ENCODE results near the gene KCNQ1. TPM values are rescaled to one million over a fixed set of nuclear protein-coding genes. Genes with fewer than 3 reads are reported as not detected.

Gene KCNQ1
- total and polyA plus RNA-seq, 2 donors (not counting 1 experiment from before 2014, with no cell fraction given): not detected

DNA sequence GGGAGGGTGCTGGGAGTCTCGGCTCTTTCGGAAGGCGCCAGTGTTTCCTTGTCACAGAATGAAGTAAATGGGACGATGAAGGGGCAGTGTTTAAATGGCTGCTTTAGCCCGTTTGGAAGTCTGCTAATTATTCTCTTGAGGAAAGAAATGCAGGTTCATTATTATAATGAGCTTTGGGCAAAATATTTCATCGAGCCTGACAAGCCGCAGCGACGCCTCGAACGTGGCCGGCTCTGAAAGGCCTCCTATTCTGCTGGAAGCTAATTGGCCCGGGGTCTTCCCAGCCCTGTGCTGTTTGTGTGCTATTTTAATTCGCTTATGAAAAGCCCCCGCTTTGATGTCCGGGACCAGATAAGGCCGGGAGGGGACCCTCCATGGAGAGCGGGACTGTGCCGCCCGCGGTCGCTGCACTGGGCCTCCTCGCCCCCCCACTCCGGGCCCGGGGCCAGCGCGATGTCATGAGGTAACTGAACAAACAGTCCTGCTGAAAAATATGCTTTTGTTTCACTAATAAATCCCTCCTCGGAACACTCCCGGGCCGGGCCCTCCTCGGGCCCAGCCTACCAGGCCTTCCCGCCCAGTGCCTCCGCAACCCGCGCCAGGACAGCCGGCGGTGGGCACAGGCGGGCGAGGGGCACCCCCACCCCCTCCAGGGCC lies 362.3 kb downstream of the KCNQ1 start:
- H3K4me2 ChIP-seq (ENCODE audit: extremely low read depth, insufficient read depth, low read length): no peak overlapping the region
- no peaks in the 10 kb centered on the region for H3K4me1 ChIP-seq (ENCODE audit: control insufficient read depth, extremely low read depth, insufficient read depth, low read length)
- H3K9ac ChIP-seq (ENCODE audit: insufficient read depth, low read length): no peak overlapping the region
- H3K4me3 ChIP-seq (replicated peaks in 1 of 4; ENCODE audit: control extremely low read depth in 1 of 4, insufficient read depth in 1 of 4, low read depth in 3 of 4, low read length in 4 of 4): no peak overlapping the region
- H3K27me3 ChIP-seq (ENCODE audit: control insufficient read depth, insufficient read depth, low read length): peaks cover 20% of the 10 kb centered on the region
- DNase-seq (ENCODE audit: low read depth in 2 of 2): peak; percentile 28 to 41
- H3K36me3 ChIP-seq (ENCODE audit: control insufficient read depth, insufficient read depth, low read length): no peaks in the 10 kb centered on the region
- H3K27ac ChIP-seq (ENCODE audit: insufficient read depth, low read length): no peak overlapping the region
- H4K20me1 ChIP-seq (ENCODE audit: control insufficient read depth, extremely low read depth, insufficient read depth, low read length): no peaks in the 10 kb centered on the region
- no peaks in the 10 kb centered on the region for H3K79me2 ChIP-seq (ENCODE audit: control insufficient read depth, insufficient read depth, low read length)
- TF ChIP-seq EZH2 (IDR thresholded peaks at IDR 0.05; ENCODE audit: low read length, missing control alignments): no peak
- TF ChIP-seq, protein P1, sequence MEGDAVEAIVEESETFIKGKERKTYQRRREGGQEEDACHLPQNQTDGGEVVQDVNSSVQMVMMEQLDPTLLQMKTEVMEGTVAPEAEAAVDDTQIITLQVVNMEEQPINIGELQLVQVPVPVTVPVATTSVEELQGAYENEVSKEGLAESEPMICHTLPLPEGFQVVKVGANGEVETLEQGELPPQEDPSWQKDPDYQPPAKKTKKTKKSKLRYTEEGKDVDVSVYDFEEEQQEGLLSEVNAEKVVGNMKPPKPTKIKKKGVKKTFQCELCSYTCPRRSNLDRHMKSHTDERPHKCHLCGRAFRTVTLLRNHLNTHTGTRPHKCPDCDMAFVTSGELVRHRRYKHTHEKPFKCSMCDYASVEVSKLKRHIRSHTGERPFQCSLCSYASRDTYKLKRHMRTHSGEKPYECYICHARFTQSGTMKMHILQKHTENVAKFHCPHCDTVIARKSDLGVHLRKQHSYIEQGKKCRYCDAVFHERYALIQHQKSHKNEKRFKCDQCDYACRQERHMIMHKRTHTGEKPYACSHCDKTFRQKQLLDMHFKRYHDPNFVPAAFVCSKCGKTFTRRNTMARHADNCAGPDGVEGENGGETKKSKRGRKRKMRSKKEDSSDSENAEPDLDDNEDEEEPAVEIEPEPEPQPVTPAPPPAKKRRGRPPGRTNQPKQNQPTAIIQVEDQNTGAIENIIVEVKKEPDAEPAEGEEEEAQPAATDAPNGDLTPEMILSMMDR (conservative IDR thresholded peaks at IDR 0.05 in 1 of 2, IDR thresholded peaks at IDR 0.05 in 1 of 2; ENCODE audit: low read depth in 1 of 2, low read length in 2 of 2): no peak
- no peaks in the 10 kb centered on the region for H3K9me3 ChIP-seq (ENCODE audit: control insufficient read depth, insufficient read depth, low read depth, low read length)
- no peak overlapping the region for H2AFZ ChIP-seq (ENCODE audit: low read length)

DNA sequence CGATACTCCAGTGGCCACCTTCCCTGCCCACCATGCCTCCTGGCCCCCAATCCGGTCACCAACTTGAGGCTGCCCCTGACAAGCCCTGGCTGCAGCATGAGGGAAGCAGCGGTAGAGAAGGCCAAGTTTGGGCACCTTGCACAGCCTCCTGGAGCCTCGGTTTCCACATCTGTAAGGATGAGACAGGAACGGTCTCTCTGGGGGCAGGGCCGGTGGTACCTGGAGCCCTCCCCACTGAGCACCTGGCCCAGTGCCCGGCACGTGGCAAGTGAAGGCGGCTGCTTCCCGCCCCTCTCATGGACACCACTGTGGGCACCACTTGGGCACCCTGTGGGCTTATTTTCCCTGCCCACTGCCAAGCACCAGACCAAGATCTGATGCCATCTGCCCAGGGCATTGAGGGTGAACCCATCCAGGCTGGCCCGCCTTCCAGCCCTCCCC lies 363.0 kb downstream of the KCNQ1 start:
- TF ChIP-seq, protein P1 (conservative IDR thresholded peaks at IDR 0.05 in 1 of 2, IDR thresholded peaks at IDR 0.05 in 1 of 2; ENCODE audit: low read depth in 1 of 2, low read length in 2 of 2): no peak
- TF ChIP-seq EZH2 (IDR thresholded peaks at IDR 0.05; ENCODE audit: low read length, missing control alignments): no peak
- H3K9me3 ChIP-seq (ENCODE audit: control insufficient read depth, insufficient read depth, low read depth, low read length): no peaks in the 10 kb centered on the region
- H3K36me3 ChIP-seq (ENCODE audit: control insufficient read depth, insufficient read depth, low read length): no peaks in the 10 kb centered on the region
- no peak overlapping the region for H2AFZ ChIP-seq (ENCODE audit: low read length)
- H3K4me1 ChIP-seq (ENCODE audit: control insufficient read depth, extremely low read depth, insufficient read depth, low read length): no peaks in the 10 kb centered on the region
- peaks cover 20% of the 10 kb centered on the region for H3K27me3 ChIP-seq (ENCODE audit: control insufficient read depth, insufficient read depth, low read length)
- no peak overlapping the region for H3K27ac ChIP-seq (ENCODE audit: insufficient read depth, low read length)
- no peak overlapping the region for H3K9ac ChIP-seq (ENCODE audit: insufficient read depth, low read length)
- H3K79me2 ChIP-seq (ENCODE audit: control insufficient read depth, insufficient read depth, low read length): no peaks in the 10 kb centered on the region
- no peak overlapping the region for H3K4me2 ChIP-seq (ENCODE audit: extremely low read depth, insufficient read depth, low read length)
- H4K20me1 ChIP-seq (ENCODE audit: control insufficient read depth, extremely low read depth, insufficient read depth, low read length): no peaks in the 10 kb centered on the region
- H3K4me3 ChIP-seq (replicated peaks in 1 of 4; ENCODE audit: control extremely low read depth in 1 of 4, insufficient read depth in 1 of 4, low read depth in 3 of 4, low read length in 4 of 4): no peak overlapping the region
- DNase-seq (ENCODE audit: low read depth in 2 of 2): no peak

DNA sequence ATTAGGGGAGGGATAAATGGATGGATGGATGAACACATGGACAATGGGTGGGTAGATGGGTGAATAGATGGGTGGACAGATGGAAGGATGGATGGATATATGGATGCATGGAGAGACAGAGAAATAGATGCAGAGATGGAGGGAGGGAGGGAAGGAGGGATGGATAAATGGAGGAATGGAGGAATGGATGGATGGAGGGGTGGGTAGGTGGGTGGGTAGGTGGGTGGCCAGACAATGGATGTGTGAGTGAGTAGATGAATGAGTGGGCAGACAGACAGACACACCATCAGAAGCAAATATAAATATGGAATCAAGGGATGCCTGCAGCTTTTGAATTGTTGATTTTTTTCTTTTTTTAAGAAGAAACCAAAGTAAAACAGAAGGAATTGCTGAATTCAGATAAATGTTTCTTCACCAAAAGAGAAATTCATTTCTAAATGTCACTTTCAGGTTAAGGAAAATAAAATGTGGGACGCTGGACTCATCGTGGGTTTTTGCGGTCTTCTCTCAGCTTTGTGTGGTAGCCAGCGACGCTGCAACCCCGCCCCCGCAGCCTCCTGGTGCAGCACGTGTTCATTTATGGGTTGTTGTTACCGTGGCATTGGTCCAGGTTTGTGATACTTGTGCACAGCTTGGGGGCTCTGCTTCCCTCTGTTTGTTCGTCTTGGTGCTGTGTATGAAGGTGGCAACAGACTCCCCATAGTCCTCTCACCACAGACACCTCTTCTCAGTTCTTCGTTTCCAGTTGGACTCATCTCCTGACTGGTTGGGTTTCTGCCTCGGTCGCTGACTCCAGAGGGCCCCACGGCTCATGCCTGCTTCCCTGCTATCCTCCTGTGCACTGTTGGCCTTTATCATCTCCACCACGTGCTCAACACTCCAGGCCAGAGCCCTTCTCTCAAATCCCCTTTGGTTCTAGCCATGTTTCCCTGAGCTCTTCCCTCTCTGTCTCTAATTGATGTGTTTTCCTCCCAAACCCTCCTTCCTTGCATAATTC lies 364.3 kb downstream of the KCNQ1 start:
- no peak overlapping the region for H2AFZ ChIP-seq (ENCODE audit: low read length)
- H3K79me2 ChIP-seq (ENCODE audit: control insufficient read depth, insufficient read depth, low read length): no peaks in the 10 kb centered on the region
- no peak overlapping the region for H3K4me2 ChIP-seq (ENCODE audit: extremely low read depth, insufficient read depth, low read length)
- H3K9me3 ChIP-seq (ENCODE audit: control insufficient read depth, insufficient read depth, low read depth, low read length): no peaks in the 10 kb centered on the region
- H3K27me3 ChIP-seq (ENCODE audit: control insufficient read depth, insufficient read depth, low read length): peaks cover 20% of the 10 kb centered on the region
- no peak overlapping the region for H3K27ac ChIP-seq (ENCODE audit: insufficient read depth, low read length)
- TF ChIP-seq, protein P1 (conservative IDR thresholded peaks at IDR 0.05 in 1 of 2, IDR thresholded peaks at IDR 0.05 in 1 of 2; ENCODE audit: low read depth in 1 of 2, low read length in 2 of 2): no peak
- TF ChIP-seq EZH2 (IDR thresholded peaks at IDR 0.05; ENCODE audit: low read length, missing control alignments): no peak
- no peak for DNase-seq (ENCODE audit: low read depth in 2 of 2)
- no peak overlapping the region for H3K4me3 ChIP-seq (replicated peaks in 1 of 4; ENCODE audit: control extremely low read depth in 1 of 4, insufficient read depth in 1 of 4, low read depth in 3 of 4, low read length in 4 of 4)
- H3K4me1 ChIP-seq (ENCODE audit: control insufficient read depth, extremely low read depth, insufficient read depth, low read length): peaks cover 5% of the 10 kb centered on the region
- H3K36me3 ChIP-seq (ENCODE audit: control insufficient read depth, insufficient read depth, low read length): no peaks in the 10 kb centered on the region
- no peak overlapping the region for H3K9ac ChIP-seq (ENCODE audit: insufficient read depth, low read length)
- H4K20me1 ChIP-seq (ENCODE audit: control insufficient read depth, extremely low read depth, insufficient read depth, low read length): no peaks in the 10 kb centered on the region

All from fibroblast of lung (primary cell).